ENCODE measurements around the gene CORO6. TPM values are rescaled to one million over a fixed set of nuclear protein-coding genes. Genes with fewer than 3 reads are reported as not detected.
A peak's percentile ranks its signal among the peaks of the same experiment; 100 is the strongest.

CORO6 gene
- total and polyA plus RNA-seq, 2 of the 13 experiments (the other 11 are each of a cell fraction or from before 2014, with no cell fraction given): 0.42 to 0.82 TPM

DNA sequence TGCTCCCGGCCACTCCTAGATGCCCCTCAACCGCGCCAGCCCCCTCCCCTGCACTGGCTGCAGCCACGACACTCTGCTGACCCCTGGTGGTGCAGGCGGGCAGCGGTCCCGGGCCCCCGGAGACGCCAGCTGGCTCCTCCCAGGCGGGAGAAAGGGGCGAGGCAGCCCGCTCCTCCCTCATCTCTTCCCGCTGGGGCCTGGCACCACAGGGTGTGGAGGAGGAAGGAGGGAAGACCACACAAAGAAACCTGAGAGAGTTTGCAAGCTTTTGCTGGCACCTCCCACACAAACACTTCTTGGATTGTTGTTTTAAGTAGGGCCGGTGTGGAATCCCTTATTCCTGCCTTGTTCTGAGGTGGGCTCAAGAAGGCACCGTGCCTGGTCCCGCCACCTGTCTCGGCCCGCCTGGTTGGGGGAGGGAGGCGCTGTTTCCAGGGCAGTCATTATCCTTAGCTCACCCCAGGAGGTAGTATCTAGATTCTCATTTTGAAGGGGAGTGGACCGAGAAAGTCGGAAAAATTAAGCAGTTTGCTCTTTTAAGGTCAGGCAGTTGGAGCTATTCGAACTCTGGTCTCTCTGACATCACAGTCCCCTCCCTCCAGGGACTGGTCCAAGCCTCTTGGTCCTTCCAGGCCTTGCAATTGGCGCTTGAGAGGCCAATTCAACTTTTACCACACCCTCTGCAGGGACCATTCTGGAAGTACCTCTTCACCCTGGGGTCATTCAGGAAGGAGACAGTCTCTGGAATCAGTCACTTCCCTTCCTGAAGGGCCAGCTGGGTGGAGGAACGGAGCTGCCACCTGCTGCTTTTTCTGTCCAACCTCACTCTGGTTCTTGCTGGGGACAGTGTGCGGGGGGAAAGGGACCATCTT, 30.7 kb downstream of the CORO6 start (continued):
- TF ChIP-seq, protein P1, sequence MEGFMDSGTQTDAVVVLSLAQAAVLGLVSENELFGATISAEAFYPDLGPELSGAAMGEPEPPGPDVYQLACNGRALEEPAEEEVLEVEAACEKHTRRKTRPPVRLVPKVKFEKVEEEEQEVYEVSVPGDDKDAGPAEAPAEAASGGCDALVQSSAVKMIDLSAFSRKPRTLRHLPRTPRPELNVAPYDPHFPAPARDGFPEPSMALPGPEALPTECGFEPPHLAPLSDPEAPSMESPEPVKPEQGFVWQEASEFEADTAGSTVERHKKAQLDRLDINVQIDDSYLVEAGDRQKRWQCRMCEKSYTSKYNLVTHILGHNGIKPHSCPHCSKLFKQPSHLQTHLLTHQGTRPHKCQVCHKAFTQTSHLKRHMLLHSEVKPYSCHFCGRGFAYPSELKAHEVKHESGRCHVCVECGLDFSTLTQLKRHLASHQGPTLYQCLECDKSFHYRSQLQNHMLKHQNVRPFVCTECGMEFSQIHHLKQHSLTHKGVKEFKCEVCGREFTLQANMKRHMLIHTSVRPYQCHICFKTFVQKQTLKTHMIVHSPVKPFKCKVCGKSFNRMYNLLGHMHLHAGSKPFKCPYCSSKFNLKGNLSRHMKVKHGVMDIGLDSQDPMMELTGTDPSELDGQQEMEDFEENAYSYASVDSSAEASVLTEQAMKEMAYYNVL (CRISPR knock-in tag; IDR thresholded peaks at IDR 0.05; ENCODE audit: borderline replicate concordance): no peak

DNA sequence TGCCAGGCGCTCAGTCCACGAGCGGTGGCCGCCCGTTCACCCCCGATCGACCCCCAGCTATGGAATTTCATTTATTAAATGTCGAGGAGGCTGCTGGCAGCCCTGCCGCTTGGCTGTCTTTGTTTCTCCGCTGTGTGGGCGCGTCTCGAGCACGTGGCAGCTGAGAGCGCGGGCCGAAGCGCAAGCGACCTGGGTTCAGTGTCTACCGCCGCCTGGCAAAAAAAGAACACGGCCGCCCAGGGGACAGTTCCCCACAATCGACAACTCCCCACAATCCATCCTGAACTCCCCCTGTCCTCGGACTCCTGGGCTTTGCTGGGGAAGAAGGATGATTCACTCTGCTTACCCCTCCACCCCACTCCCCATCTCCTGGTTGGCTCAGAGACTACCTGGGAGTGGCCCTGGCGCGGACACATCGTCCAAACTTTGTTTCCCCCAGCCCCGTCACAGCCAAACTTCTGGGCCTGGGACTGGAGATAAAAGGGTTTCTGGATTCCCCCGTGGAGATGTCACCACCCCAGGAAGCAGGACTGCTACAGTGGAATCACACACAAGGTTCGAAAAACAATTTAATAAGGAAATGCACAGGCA, 31.5 kb downstream of the CORO6 start:
- Histone ChIP-seq H3K9ac (ENCODE audit: insufficient read depth, low read depth, low read length) (peak overlapping the region; percentile 72), H3K27me3 (ENCODE audit: control insufficient read depth in 1 of 2, insufficient read depth in 2 of 2, low read length in 2 of 2) (peaks cover 1 to 24% of the 10 kb centered on the region in 2 experiments; a peak in 3 of 5 replicates), H3K4me3 (replicated peaks in 1 of 3; ENCODE audit: insufficient read depth in 1 of 3, low read depth in 2 of 3, low read length in 3 of 3) (peak overlapping the region; percentile 70 to 91 (median 89)), H3K79me2 (ENCODE audit: insufficient read depth, low read length) (peaks cover 23% of the 10 kb centered on the region), H3K27ac (ENCODE audit: extremely low read length, insufficient read depth, low read length) (peak overlapping the region; percentile 62), H3K4me1 (ENCODE audit: insufficient read depth, low read length) (peaks cover 59% of the 10 kb centered on the region), H4K20me1 (ENCODE audit: insufficient read depth, low read length) (peaks cover 14% of the 10 kb centered on the region; the same call in 1 of the 2 replicates), H3K4me2 (ENCODE audit: low read depth, low read length) (peak overlapping the region; percentile 89), H3K9me3 (ENCODE audit: low read length) (no peaks in the 10 kb centered on the region), H2AFZ (ENCODE audit: low read length) (no peak overlapping the region), H3K36me3 (replicated peaks in 1 of 2; ENCODE audit: control insufficient read depth in 1 of 2, insufficient read depth in 2 of 2, low read length in 2 of 2) (no peaks in the 10 kb centered on the region)
- in situ Hi-C loops (cut with HindIII; ENCODE audit: extremely low pct_ligation_motif_present, low pct_unique_long_range_greater_than_20kb): no loop called here
- CTCF ChIA-PET (ENCODE audit: low intra/inter-chr PET ratio, low total read pairs): interaction anchor here (1.6 to 3.1 kb wide), 3 partner anchors 11 to 221 kb away, joined by 5 to 39 read pairs (median 10); no protein-coding TSS in a partner anchor
- intact Hi-C loops (cut with micrococcal nuclease; ENCODE audit: unreplicated experiment): loop anchor here (1.0 to 10.0 kb wide), 3 partner anchors 11 to 216 kb away; no protein-coding TSS in a partner anchor
- BruUV-seq (replicated peaks): TSS peak; percentile 54
- FAIRE-seq: peak; percentile 26
- 0% methylated on average over 16 of the region's 31 CpGs for WGBS (ENCODE audit: low lambda C conversion rate)
- ATAC-seq: peak; percentile 43
- DNase-seq (ENCODE audit: low spot score): peak; percentile 58
- POLR2A ChIA-PET: interaction anchor here (0.9 to 3.0 kb wide), 9 partner anchors 16 to 297 kb away, joined by 3 to 23 read pairs (median 7); partner anchors contain the start of genes ABHD15, NUFIP2 and TAOK1
- TF ChIP-seq RAD21 (CRISPR knock-in tag; IDR thresholded peaks at IDR 0.05) (no peak; the same call in 1 of the 2 replicates), MATR3 (CRISPR knock-in tag; IDR thresholded peaks at IDR 0.05) (no peak), ZNF546 (CRISPR knock-in tag; conservative IDR thresholded peaks at IDR 0.05) (no peak), MTA1 (CRISPR knock-in tag; IDR thresholded peaks at IDR 0.05; ENCODE audit: borderline replicate concordance) (no peak; the same call in 1 of the 2 replicates)
- TF ChIP-seq, protein P2, sequence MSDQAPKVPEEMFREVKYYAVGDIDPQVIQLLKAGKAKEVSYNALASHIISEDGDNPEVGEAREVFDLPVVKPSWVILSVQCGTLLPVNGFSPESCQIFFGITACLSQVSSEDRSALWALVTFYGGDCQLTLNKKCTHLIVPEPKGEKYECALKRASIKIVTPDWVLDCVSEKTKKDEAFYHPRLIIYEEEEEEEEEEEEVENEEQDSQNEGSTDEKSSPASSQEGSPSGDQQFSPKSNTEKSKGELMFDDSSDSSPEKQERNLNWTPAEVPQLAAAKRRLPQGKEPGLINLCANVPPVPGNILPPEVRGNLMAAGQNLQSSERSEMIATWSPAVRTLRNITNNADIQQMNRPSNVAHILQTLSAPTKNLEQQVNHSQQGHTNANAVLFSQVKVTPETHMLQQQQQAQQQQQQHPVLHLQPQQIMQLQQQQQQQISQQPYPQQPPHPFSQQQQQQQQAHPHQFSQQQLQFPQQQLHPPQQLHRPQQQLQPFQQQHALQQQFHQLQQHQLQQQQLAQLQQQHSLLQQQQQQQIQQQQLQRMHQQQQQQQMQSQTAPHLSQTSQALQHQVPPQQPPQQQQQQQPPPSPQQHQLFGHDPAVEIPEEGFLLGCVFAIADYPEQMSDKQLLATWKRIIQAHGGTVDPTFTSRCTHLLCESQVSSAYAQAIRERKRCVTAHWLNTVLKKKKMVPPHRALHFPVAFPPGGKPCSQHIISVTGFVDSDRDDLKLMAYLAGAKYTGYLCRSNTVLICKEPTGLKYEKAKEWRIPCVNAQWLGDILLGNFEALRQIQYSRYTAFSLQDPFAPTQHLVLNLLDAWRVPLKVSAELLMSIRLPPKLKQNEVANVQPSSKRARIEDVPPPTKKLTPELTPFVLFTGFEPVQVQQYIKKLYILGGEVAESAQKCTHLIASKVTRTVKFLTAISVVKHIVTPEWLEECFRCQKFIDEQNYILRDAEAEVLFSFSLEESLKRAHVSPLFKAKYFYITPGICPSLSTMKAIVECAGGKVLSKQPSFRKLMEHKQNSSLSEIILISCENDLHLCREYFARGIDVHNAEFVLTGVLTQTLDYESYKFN (CRISPR knock-in tag; conservative IDR thresholded peaks at IDR 0.05): no peak
- TF ChIP-seq, protein P3, sequence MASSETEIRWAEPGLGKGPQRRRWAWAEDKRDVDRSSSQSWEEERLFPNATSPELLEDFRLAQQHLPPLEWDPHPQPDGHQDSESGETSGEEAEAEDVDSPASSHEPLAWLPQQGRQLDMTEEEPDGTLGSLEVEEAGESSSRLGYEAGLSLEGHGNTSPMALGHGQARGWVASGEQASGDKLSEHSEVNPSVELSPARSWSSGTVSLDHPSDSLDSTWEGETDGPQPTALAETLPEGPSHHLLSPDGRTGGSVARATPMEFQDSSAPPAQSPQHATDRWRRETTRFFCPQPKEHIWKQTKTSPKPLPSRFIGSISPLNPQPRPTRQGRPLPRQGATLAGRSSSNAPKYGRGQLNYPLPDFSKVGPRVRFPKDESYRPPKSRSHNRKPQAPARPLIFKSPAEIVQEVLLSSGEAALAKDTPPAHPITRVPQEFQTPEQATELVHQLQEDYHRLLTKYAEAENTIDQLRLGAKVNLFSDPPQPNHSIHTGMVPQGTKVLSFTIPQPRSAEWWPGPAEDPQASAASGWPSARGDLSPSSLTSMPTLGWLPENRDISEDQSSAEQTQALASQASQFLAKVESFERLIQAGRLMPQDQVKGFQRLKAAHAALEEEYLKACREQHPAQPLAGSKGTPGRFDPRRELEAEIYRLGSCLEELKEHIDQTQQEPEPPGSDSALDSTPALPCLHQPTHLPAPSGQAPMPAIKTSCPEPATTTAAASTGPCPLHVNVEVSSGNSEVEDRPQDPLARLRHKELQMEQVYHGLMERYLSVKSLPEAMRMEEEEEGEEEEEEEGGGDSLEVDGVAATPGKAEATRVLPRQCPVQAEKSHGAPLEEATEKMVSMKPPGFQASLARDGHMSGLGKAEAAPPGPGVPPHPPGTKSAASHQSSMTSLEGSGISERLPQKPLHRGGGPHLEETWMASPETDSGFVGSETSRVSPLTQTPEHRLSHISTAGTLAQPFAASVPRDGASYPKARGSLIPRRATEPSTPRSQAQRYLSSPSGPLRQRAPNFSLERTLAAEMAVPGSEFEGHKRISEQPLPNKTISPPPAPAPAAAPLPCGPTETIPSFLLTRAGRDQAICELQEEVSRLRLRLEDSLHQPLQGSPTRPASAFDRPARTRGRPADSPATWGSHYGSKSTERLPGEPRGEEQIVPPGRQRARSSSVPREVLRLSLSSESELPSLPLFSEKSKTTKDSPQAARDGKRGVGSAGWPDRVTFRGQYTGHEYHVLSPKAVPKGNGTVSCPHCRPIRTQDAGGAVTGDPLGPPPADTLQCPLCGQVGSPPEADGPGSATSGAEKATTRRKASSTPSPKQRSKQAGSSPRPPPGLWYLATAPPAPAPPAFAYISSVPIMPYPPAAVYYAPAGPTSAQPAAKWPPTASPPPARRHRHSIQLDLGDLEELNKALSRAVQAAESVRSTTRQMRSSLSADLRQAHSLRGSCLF (CRISPR knock-in tag; IDR thresholded peaks at IDR 0.05; ENCODE audit: borderline replicate concordance): no peak
